T1000 (cell line): ENCODE measurements around the gene SAMD4A.

Experiments used
- DNase-seq: peaks from one replicate; lab custom pipeline; 2025; ENCODE audit warnings: mixed read lengths; lab: John Stamatoyannopoulos, UW

Gene SAMD4A

GRCh38 chr14:54565785-54566409 is 1.0 kb upstream of the SAMD4A start:
- DNase-seq = peak; percentile 88

GRCh38 chr14:54567224-54567638 is 303 bp downstream of the SAMD4A start:
- no peak for DNase-seq

- no peak for DNase-seq
Measured at GRCh38 chr14:54567639-54568561, 972 bp downstream of the SAMD4A start.

- no peak for DNase-seq
Measured at GRCh38 chr14:54568821-54569595, 2.1 kb downstream of the SAMD4A start.

- DNase-seq = no peak
Measured at GRCh38 chr14:54570047-54570446, 3.1 kb downstream of the SAMD4A start.

GRCh38 chr14:54570631-54571415 is 3.9 kb downstream of the SAMD4A start:
- no peak for DNase-seq

- peak; percentile 32 for DNase-seq
Measured at GRCh38 chr14:54572316-54572715, 5.4 kb downstream of the SAMD4A start.

- DNase-seq = no peak
Measured at GRCh38 chr14:54574528-54574927, 7.6 kb downstream of the SAMD4A start.

- DNase-seq = no peak
Measured at GRCh38 chr14:54577494-54577893, 10.6 kb downstream of the SAMD4A start.

- no peak for DNase-seq
Measured at GRCh38 chr14:54577977-54578376, 11.0 kb downstream of the SAMD4A start.

- no peak for DNase-seq
Measured at GRCh38 chr14:54579621-54580020, 12.7 kb downstream of the SAMD4A start.

- DNase-seq = no peak
Measured at GRCh38 chr14:54580933-54581332, 14.0 kb downstream of the SAMD4A start.

GRCh38 chr14:54582334-54582733 is 15.4 kb downstream of the SAMD4A start:
- no peak for DNase-seq

GRCh38 chr14:54584097-54584496 is 17.2 kb downstream of the SAMD4A start:
- DNase-seq = no peak

GRCh38 chr14:54585214-54585613 is 18.3 kb downstream of the SAMD4A start:
- no peak for DNase-seq

- no peak for DNase-seq
Measured at GRCh38 chr14:54589076-54589475, 22.1 kb downstream of the SAMD4A start.

- no peak for DNase-seq
Measured at GRCh38 chr14:54589843-54590242, 22.9 kb downstream of the SAMD4A start.

- no peak for DNase-seq
Measured at GRCh38 chr14:54590481-54590880, 23.6 kb downstream of the SAMD4A start.

- DNase-seq = no peak
Measured at GRCh38 chr14:54591461-54591860, 24.5 kb downstream of the SAMD4A start.

GRCh38 chr14:54591866-54592265 is 24.9 kb downstream of the SAMD4A start:
- DNase-seq = no peak

GRCh38 chr14:54593860-54594259 is 26.9 kb downstream of the SAMD4A start:
- no peak for DNase-seq

GRCh38 chr14:54594537-54594936 is 27.6 kb downstream of the SAMD4A start:
- DNase-seq = no peak
